H1 (cell line): ENCODE data around the gene ARHGEF16. TPM values are rescaled to one million over a fixed set of nuclear protein-coding genes. Genes with fewer than 3 reads are reported as not detected.

ENCODE experiments used
- CTCF ChIA-PET: fragments of 300-600 bp; sonication (Branson Sonifier 250); formaldehyde crosslinking; loops from one replicate; lab custom pipeline; 2021; ENCODE audit not compliant: partially characterized antibody; lab: Charles Lee
- POLR2A ChIA-PET: fragments of 300-600 bp; sonication (Branson Sonifier 250); formaldehyde crosslinking; loops from one replicate; lab custom pipeline; 2021; ENCODE audit warnings: inconsistent platforms; ENCODE audit not compliant: partially characterized antibody; lab: Charles Lee
- DNase-seq, 2 experiments: peaks; one replicate each; pipeline versions ENCODE4 v3.0.0 to v3.0.0-alpha.2; 2010 to 2022; ENCODE audit warnings: low spot score in 2 of 2, low read depth in 1 of 2, mixed read lengths in 1 of 2
- FAIRE-seq: peaks from 2 replicates; lab custom pipeline; 2011; peaks lifted over from hg19 to GRCh38; lab: Jason Lieb, UNC
- H2AFZ ChIP-seq: 2 replicates; pipeline ENCODE4 v1.8.1; 2012; ENCODE audit warnings: low read length, inconsistent platforms
- H2AK5ac ChIP-seq: 2 replicates; pipeline ENCODE4 v1.6.1; 2013; ENCODE audit warnings: low read depth, low read length
- H2BK120ac ChIP-seq: replicated peaks from 2 replicates; pipeline ENCODE3; 2013; ENCODE audit warnings: low read depth, low read length, inconsistent platforms
- H2BK12ac ChIP-seq: 2 replicates; pipeline ENCODE4 v1.6.1; 2013; ENCODE audit warnings: low read depth, low read length
- H2BK15ac ChIP-seq: 2 replicates; pipeline ENCODE4 v1.6.1; 2013; ENCODE audit warnings: low read length
- H2BK20ac ChIP-seq: 2 replicates; pipeline ENCODE4 v1.6.1; 2013; ENCODE audit warnings: low read length
- H2BK5ac ChIP-seq: 2 replicates; pipeline ENCODE4 v1.6.1; 2013; ENCODE audit warnings: low read depth, low read length
- H3K14ac ChIP-seq: 2 replicates; pipeline ENCODE4 v1.6.1; 2013; ENCODE audit warnings: inconsistent platforms; ENCODE audit not compliant: insufficient read length
- H3K18ac ChIP-seq: 2 replicates; pipeline ENCODE4 v1.6.1; 2013; ENCODE audit warnings: low read length; ENCODE audit errors: extremely low read depth
- H3K23ac ChIP-seq: 2 replicates; pipeline ENCODE4 v1.6.1; 2013; ENCODE audit warnings: inconsistent platforms; ENCODE audit not compliant: insufficient read length
- H3K23me2 ChIP-seq: 2 replicates; pipeline ENCODE4 v1.6.1; 2013; ENCODE audit warnings: low read depth, low read length
- H3K27ac ChIP-seq: 2 replicates; pipeline ENCODE4 v1.6.1; 2011; ENCODE audit warnings: low read depth, low read length, inconsistent platforms
- H3K27me3 ChIP-seq, 4 experiments: replicated peaks in 1 of 4; 1 replicate in 1 of 4; 2 replicates in 3 of 4; pipeline versions ENCODE4 v1.6.1 to v1.8.1; 2011 to 2013; ENCODE audit warnings: low read length in 3 of 4, mild to moderate bottlenecking in 3 of 4, inconsistent platforms in 2 of 4, mixed read lengths in 2 of 4, moderate library complexity in 1 of 4; ENCODE audit not compliant: control insufficient read depth in 3 of 4, insufficient read depth in 3 of 4; ENCODE audit errors: extremely low read depth in 1 of 4
- H3K36me3 ChIP-seq, 4 experiments: 2 replicates each; pipeline versions ENCODE4 v1.6.1 to v1.8.1; 2011 to 2013; ENCODE audit warnings: mild to moderate bottlenecking in 4 of 4, low read length in 3 of 4, moderate library complexity in 2 of 4, control low read depth in 1 of 4, inconsistent platforms in 1 of 4; ENCODE audit not compliant: insufficient read depth in 4 of 4, control insufficient read depth in 2 of 4
- H3K4ac ChIP-seq: replicated peaks from 2 replicates; pipeline ENCODE3; 2013; ENCODE audit warnings: low read length, low read depth, mixed read lengths, inconsistent platforms; ENCODE audit not compliant: insufficient read length
- H3K4me1 ChIP-seq, 4 experiments: replicated peaks in 1 of 4; 1 replicate in 1 of 4; 2 replicates in 3 of 4; pipeline versions ENCODE4 v1.6.1 to v1.8.1; 2011 to 2013; ENCODE audit warnings: low read length in 3 of 4, inconsistent platforms in 2 of 4, mixed read lengths in 1 of 4; ENCODE audit not compliant: insufficient read depth in 4 of 4, control insufficient read depth in 3 of 4
- H3K4me2 ChIP-seq, 2 experiments: 2 replicates each; pipeline versions ENCODE4 v1.6.1 to v1.8.1; 2011 to 2013; ENCODE audit warnings: low read depth in 2 of 2, low read length in 2 of 2, control low read depth in 1 of 2, inconsistent platforms in 1 of 2, mild to moderate bottlenecking in 1 of 2; ENCODE audit not compliant: insufficient read depth in 1 of 2
- H3K4me3 ChIP-seq, 4 experiments: fragments of 200-600, 300-600 bp in 1 of 4; sonication (generic), shearing (Covaris generic), sonication (Bioruptor Twin) in 1 of 4; 2 replicates each; pipeline versions ENCODE4 v1.5.1 to v1.8.1; 2011 to 2016; ENCODE audit warnings: low read length in 4 of 4, low read depth in 3 of 4, control low read depth in 2 of 4, inconsistent platforms in 2 of 4, mild to moderate bottlenecking in 2 of 4, mixed read lengths in 1 of 4, moderate library complexity in 1 of 4; ENCODE audit not compliant: insufficient read depth in 2 of 4; ENCODE audit errors: extremely low read depth in 1 of 4
- H3K56ac ChIP-seq: replicated peaks from 2 replicates; pipeline ENCODE3; 2013; ENCODE audit warnings: low read depth, mild to moderate bottlenecking, mixed read lengths, low read length, inconsistent platforms; ENCODE audit not compliant: insufficient read length
- H3K79me1 ChIP-seq: 2 replicates; pipeline ENCODE4 v1.6.1; 2013; ENCODE audit warnings: low read depth, low read length, control low read depth
- H3K79me2 ChIP-seq, 2 experiments: 2 replicates each; pipeline versions ENCODE4 v1.6.1 to v1.8.1; 2012 to 2013; ENCODE audit warnings: low read length in 2 of 2, mild to moderate bottlenecking in 2 of 2, inconsistent platforms in 1 of 2; ENCODE audit not compliant: insufficient read depth in 2 of 2, control insufficient read depth in 1 of 2
- H3K9ac ChIP-seq, 4 experiments: replicated peaks in 1 of 4; 1 replicate in 1 of 4; 2 replicates in 3 of 4; pipeline versions ENCODE4 v1.6.1 to v1.8.1; 2011 to 2013; ENCODE audit warnings: low read depth in 3 of 4, low read length in 3 of 4, control low read depth in 2 of 4, mild to moderate bottlenecking in 2 of 4, moderate library complexity in 2 of 4, inconsistent platforms in 1 of 4; ENCODE audit errors: extremely low read depth in 1 of 4
- H3K9me3 ChIP-seq, 2 experiments: 2 replicates each; pipeline versions ENCODE4 v1.6.1 to v1.8.1; 2012 to 2013; ENCODE audit warnings: mild to moderate bottlenecking in 2 of 2, moderate library complexity in 2 of 2, control low read depth in 1 of 2, inconsistent platforms in 1 of 2, low read depth in 1 of 2, low read length in 1 of 2, mixed read lengths in 1 of 2; ENCODE audit not compliant: insufficient read depth in 2 of 2
- H4K20me1 ChIP-seq, 2 experiments: replicated peaks in 1 of 2; 2 replicates each; pipeline versions ENCODE3 to v1.8.1; 2011 to 2013; ENCODE audit warnings: inconsistent platforms in 2 of 2, low read length in 2 of 2, mild to moderate bottlenecking in 1 of 2; ENCODE audit not compliant: insufficient read depth in 2 of 2, control insufficient read depth in 1 of 2
- H4K5ac ChIP-seq: 2 replicates; pipeline ENCODE4 v1.6.1; 2013; ENCODE audit warnings: low read length, low read depth, mixed read lengths, inconsistent platforms; ENCODE audit not compliant: insufficient read length
- H4K8ac ChIP-seq: 2 replicates; pipeline ENCODE4 v1.8.0; 2013; ENCODE audit warnings: mild to moderate bottlenecking, moderate library complexity, low read length, inconsistent platforms; ENCODE audit not compliant: insufficient read depth; ENCODE audit errors: extremely low read depth
- H4K91ac ChIP-seq: replicated peaks from 2 replicates; pipeline ENCODE3; 2013; ENCODE audit warnings: low read length, mixed read lengths, inconsistent platforms; ENCODE audit not compliant: insufficient read length
- ATF3 ChIP-seq: IDR thresholded peaks from 2 replicates; pipeline ENCODE4 v1.6.1; 2011; ENCODE audit warnings: low read depth, mild to moderate bottlenecking, low read length; ENCODE audit not compliant: insufficient read depth
- NRF1 ChIP-seq: IDR thresholded peaks from 2 replicates; pipeline ENCODE4 v1.6.1; 2011; ENCODE audit warnings: mild to moderate bottlenecking, low read depth, low read length, improper control_type of control experiment
- RBBP5 ChIP-seq: IDR thresholded peaks from 2 replicates; pipeline ENCODE4 v1.7.1; 2012; ENCODE audit warnings: low read depth, mild to moderate bottlenecking, inconsistent platforms, low read length, moderate library complexity, borderline replicate concordance
- RFX5 ChIP-seq: IDR thresholded peaks from 2 replicates; pipeline ENCODE4 v1.6.1; 2011; ENCODE audit warnings: low read depth, low read length, improper control_type of control experiment, borderline replicate concordance
- SAP30 ChIP-seq: fragments of 300-600 bp; sonication (generic); IDR thresholded peaks from 2 replicates; pipeline ENCODE4 v1.7.1; 2012; ENCODE audit warnings: low read length, moderate library complexity, mild to moderate bottlenecking, inconsistent platforms; ENCODE audit not compliant: insufficient read depth, insufficient replicate concordance
- SUZ12 ChIP-seq: fragments of 200-600 bp; sonication (generic); IDR thresholded peaks from 2 replicates; pipeline ENCODE4 v1.6.1; 2012; ENCODE audit warnings: mild to moderate bottlenecking, inconsistent platforms, low read length, moderate library complexity, mixed read lengths
- TAF1 ChIP-seq: IDR thresholded peaks from 2 replicates; pipeline ENCODE4 v1.6.1; 2011; ENCODE audit warnings: mild to moderate bottlenecking, low read depth, low read length
- TCF12 ChIP-seq: IDR thresholded peaks from 2 replicates; pipeline ENCODE4 v1.6.1; 2011; ENCODE audit warnings: low read depth, mild to moderate bottlenecking, low read length
- YY1 ChIP-seq: IDR thresholded peaks from 2 replicates; pipeline ENCODE4 v1.6.1; 2011; ENCODE audit warnings: low read depth, mild to moderate bottlenecking, low read length
- WGBS, 2 experiments: shearing (Covaris generic) in 1 of 2; methylation state at CpG; one replicate each; pipeline versions ENCODE4 v1.1.6 to v1.1.7; 2013 to 2015; ENCODE audit warnings: low lambda C conversion rate in 2 of 2, mixed read lengths in 2 of 2, inconsistent platforms in 1 of 2, low coverage in 1 of 2, missing lambda C conversion rate in 1 of 2; ENCODE audit not compliant: insufficient replicate concordance in 2 of 2, insufficient coverage in 1 of 2, insufficient read length in 1 of 2; ENCODE audit errors: extremely low coverage in 1 of 2, missing lambda C conversion rate in 1 of 2; 5-methylcytosine and 5-hydroxymethylcytosine counted together
- polyA plus RNA-seq, 7 experiments: library from polyadenylated mRNA; depleted of rRNA in 3 of 7; stranded (reverse) in 5 of 7; unstranded in 2 of 7; fragments of >200 nt in 5 of 7; fragments of 200-250 nt in 2 of 7; gene quantifications; 1 replicate in 5 of 7; 2 replicates in 1 of 7; 4 replicates in 1 of 7; pipeline versions ENCODE4 v1.2.1 to v1.2.3, GENCODE V29; 2011 to 2013; ENCODE audit warnings: missing spikeins in 2 of 7, mixed read lengths in 2 of 7
- total RNA-seq: library from RNA; stranded (reverse); fragmentation: NEBNext Ultra II Directional; extraction: Animal tissue kit (Norgen Biotek cat#: 25700); gene quantifications from 2 replicates; pipeline ENCODE4 v1.2.1, GENCODE V29; 2021

The ARHGEF16 gene
- total and polyA plus RNA-seq, 2 of the 8 experiments (the other 6 are each of a cell fraction or from before 2014, with no cell fraction given) = 18.3 to 20.7 TPM

DNA sequence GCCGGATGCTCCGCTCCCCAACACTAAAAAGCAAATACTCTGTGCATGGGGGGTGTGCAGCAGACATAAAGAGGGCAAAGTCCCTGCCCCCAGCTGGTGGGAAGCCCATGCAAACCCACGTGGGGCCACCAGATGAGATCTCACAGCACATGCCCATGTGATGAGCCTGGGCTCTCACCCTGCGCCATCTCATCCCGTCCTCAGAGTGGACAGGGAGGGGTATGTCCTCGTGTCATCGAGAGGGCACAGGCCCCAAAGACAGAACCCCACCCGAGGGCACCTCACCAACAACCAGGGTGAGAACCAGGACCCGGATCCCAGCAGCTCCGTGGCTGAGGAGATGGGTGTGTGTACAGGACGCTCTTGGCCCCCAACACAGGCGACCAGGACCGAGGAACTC, 25.1 kb upstream of the ARHGEF16 start:
- H2BK5ac ChIP-seq = no peak overlapping the region
- no peaks in the 10 kb centered on the region for H3K23me2 ChIP-seq
- H2BK15ac ChIP-seq = no peak overlapping the region
- no peak overlapping the region for H2BK12ac ChIP-seq
- no peak overlapping the region for H2AK5ac ChIP-seq
- DNase-seq (no peak), FAIRE-seq (no peak)
- no peak overlapping the region for H3K4me2 ChIP-seq
- H4K5ac ChIP-seq = no peak overlapping the region
- H3K79me1 ChIP-seq = no peaks in the 10 kb centered on the region
- peaks cover 0 to 7% (median 1%) of the 10 kb centered on the region in 4 experiments; a peak in 3 of 7 replicates for H3K4me1 ChIP-seq
- H3K18ac ChIP-seq = no peak overlapping the region
- ChIA-PET POLR2A (interaction anchor here (1.2 kb wide), 1 partner anchor 10 kb away, joined by 5 read pairs; no protein-coding TSS in a partner anchor), CTCF (interaction anchor here (0.9 to 4.7 kb wide), 5 partner anchors 11 to 243 kb away, joined by 3 to 50 read pairs (median 3); no protein-coding TSS in a partner anchor)
- TF ChIP-seq TCF12 = no peak
- no peak for TF ChIP-seq RFX5
- TF ChIP-seq RBBP5 = no peak
- TF ChIP-seq TAF1 = no peak
- TF ChIP-seq ATF3 = no peak
- no peak for TF ChIP-seq YY1
- no peak for TF ChIP-seq NRF1
- TF ChIP-seq SAP30 = no peak
- no peak for TF ChIP-seq SUZ12
- peaks cover 0 to 11% of the 10 kb centered on the region in 2 experiments for H4K20me1 ChIP-seq
- no peak overlapping the region for H3K4me3 ChIP-seq
- no peaks in the 10 kb centered on the region for H3K27me3 ChIP-seq
- H3K79me2 ChIP-seq = no peaks in the 10 kb centered on the region
- no peak overlapping the region for H3K14ac ChIP-seq
- no peak overlapping the region for H4K91ac ChIP-seq
- no peaks in the 10 kb centered on the region for H3K36me3 ChIP-seq
- no peaks in the 10 kb centered on the region; a peak in 1 of 4 replicates for H3K9me3 ChIP-seq
- H2BK20ac ChIP-seq = no peak overlapping the region
- no peak overlapping the region for H3K56ac ChIP-seq
- H3K23ac ChIP-seq = no peak overlapping the region
- no peak overlapping the region for H2BK120ac ChIP-seq
- no peak overlapping the region for H3K4ac ChIP-seq
- no peak overlapping the region for H4K8ac ChIP-seq
- 93% methylated on average over 13 of the region's 13 CpGs; no CpG with 5 or more reads in 1 of the 2 experiments for WGBS, 2 experiments
- H2AFZ ChIP-seq = no peak overlapping the region
- H3K27ac ChIP-seq = no peak overlapping the region
- no peak overlapping the region for H3K9ac ChIP-seq
